ENCODE results near the gene PDZRN4.

DNA sequence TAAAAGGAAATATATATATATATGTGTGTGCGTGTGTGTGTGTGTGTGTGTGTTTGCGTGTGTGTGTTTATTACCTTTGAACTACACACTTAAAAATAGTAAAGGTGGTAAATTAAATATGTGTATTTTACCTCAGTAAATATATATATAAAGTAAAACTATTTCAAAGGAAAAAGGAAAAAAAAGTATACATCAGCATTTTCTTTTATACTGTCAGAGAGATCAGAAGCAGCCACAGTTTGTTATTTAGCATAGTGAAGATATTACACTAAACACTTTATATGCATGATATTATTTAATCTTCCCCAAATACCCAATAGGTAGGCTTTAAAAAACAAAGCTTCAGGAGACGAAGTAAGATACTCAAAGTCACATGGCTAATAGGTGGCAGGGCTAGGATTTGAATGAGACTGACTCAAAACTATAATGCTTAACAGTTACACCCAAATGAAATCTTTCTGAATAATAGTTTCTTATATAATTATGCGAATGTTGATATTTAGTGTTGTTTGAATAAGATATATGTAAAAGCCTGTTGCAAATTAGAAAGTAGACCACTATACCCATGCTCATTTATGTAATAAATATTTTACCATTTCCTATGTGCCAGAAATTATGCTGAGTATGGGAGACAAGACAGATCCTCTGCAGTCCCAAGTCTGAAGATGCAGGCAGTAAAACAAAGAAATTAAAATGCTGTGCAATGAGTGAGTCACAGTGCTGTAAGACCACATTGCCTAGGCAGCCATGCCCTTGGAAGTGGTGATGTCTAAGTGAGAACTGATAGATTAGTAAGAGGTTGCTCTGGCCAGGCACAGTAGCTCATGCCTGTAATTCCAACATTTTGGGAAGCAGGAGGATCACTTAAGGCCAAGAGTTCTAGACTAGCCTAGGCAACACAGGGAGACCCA is 66.1 kb downstream of the PDZRN4 start:
- TF ChIP-seq, protein P1, sequence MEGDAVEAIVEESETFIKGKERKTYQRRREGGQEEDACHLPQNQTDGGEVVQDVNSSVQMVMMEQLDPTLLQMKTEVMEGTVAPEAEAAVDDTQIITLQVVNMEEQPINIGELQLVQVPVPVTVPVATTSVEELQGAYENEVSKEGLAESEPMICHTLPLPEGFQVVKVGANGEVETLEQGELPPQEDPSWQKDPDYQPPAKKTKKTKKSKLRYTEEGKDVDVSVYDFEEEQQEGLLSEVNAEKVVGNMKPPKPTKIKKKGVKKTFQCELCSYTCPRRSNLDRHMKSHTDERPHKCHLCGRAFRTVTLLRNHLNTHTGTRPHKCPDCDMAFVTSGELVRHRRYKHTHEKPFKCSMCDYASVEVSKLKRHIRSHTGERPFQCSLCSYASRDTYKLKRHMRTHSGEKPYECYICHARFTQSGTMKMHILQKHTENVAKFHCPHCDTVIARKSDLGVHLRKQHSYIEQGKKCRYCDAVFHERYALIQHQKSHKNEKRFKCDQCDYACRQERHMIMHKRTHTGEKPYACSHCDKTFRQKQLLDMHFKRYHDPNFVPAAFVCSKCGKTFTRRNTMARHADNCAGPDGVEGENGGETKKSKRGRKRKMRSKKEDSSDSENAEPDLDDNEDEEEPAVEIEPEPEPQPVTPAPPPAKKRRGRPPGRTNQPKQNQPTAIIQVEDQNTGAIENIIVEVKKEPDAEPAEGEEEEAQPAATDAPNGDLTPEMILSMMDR (IDR thresholded peaks at IDR 0.05 in 8 of 11, conservative IDR thresholded peaks at IDR 0.05 in 3 of 11): no peak
- no peak for TF ChIP-seq POLR2A (IDR thresholded peaks at IDR 0.05)

Data from spleen (tissue), 7 donors.